ENCODE data around the gene KCTD1.

KCTD1 gene

DNA sequence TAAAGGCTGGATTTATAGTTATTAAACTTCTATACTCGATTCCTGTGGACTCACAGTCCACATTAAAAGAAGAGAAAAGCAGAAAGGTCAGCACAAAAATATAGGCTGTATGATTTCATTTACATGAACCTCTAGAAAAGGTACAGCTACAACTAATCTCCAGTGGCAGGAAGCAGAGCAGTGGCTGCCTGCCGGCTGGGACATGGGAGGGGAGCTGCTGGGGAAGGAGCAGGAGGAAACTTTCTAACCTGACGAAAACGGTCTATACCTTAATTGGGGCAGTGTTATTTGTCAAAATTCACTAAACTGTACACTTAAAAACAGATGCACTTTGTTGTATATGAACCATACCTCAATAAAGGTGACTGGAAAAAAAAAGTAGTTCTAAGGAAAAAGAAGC, 26.7 kb downstream of the KCTD1 start:
- no peak for DNase-seq

DNA sequence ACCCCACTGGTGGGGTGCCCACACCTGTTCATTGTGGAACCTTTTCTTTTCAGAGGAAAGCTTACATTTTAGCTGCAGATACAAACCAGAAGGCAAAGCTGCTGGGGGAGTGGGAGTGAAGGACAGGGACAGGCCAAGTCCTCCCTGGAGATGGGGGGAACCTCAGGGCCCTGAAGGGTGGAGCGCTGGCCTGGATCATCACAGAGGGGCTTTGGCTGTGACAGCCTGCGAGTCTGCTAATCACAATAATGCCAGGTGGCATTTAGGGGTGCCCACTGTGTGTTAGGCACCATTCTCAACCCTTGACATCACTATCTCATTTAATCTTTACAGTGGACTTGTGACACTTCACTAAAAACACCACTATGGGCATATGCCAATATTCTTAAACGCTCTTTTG, 27.4 kb downstream of the KCTD1 start:
- no peak for DNase-seq

- DNase-seq, result no peak
These were observed 29.2 kb downstream of the KCTD1 start for GRCh38 chr18:26519114-26519513.

- DNase-seq, result no peak
These were observed 31.4 kb downstream of the KCTD1 start for GRCh38 chr18:26516964-26517363.

DNA sequence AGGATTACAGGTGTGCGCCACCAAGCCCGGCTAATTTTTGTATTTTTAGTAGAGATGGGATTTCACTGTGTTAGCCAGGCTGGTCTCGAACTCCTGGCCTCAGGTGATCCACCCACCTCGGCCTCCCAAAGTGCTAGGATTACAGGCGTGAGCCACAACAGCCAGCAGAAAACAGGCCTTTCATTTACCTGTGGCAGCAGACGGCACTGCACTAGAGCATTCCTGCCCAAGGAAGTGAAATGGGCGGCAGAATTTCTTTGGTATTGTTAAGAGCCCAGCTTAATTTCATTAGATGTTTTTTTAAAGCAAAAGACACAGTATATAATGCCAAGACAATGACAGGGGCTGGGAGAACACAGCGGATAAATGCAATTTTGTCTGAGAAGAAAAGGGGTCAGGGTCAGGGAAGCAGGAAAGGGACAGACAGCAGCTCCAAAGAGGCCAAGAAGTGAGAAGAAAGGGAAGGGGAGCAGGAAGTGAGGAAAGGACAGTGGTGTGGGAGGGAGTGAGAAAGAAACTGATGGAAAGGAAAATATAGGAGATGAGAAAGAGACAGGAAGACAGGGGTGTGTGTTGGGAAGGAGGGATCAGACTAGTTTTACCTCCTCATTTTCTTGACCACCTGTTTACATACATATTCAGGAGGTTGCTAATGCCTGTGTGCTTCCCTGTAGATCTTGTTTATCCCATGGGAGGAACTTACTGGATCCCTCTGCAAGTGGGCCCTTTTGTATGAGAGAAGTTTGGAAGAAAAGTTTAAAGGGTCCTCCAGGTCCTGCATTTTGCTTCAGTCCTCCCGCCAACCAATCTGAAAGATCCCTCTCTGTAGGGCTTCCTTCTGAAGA, 32.5 kb downstream of the KCTD1 start:
- no peak for DNase-seq

- no peak for DNase-seq
These were observed 36.8 kb downstream of the KCTD1 start for GRCh38 chr18:26511339-26512071.

DNA sequence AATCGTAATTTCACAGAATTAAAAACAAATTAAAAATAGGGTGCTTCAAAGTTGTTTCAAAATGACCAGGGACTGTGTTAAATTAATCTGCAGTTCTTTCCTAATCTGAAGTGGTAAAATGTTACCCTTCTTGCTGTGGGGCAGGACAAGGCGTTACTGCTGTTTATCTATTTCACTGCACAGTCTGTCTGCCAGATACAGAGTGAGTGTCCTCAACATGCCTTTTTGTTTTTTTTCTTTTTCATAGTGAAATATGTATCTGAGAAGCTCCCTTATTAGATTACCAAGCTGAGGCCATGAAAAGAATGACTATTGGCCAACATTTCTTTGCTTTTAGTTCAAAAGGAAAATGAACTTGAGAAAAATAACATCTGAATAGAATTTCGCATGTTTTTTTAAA, 38.0 kb downstream of the KCTD1 start:
- DNase-seq, result no peak

- no peak for DNase-seq
These were observed 42.3 kb downstream of the KCTD1 start for GRCh38 chr18:26506012-26506411.

GRCh38 chr18:26504831-26505230, 43.5 kb downstream of the KCTD1 start:
- no peak for DNase-seq

DNA sequence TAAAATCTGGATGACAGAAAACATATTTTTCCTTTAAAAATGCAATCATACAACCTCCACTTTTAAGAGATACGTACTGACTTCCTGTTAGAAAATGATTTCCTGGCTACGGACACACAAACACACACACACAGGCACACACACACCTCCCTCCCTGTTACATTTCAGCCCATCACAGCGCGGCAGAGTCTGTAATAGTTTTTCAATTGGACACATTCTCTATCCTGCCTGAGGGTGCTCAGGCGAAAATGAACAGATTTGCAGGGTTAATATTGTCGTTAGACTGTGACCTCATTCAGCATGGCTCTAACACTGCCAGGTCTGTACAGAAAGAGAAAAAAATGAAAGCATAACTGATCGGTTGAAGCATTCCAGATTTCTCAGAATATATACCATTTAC, 45.0 kb downstream of the KCTD1 start:
- DNase-seq, result no peak

DNA sequence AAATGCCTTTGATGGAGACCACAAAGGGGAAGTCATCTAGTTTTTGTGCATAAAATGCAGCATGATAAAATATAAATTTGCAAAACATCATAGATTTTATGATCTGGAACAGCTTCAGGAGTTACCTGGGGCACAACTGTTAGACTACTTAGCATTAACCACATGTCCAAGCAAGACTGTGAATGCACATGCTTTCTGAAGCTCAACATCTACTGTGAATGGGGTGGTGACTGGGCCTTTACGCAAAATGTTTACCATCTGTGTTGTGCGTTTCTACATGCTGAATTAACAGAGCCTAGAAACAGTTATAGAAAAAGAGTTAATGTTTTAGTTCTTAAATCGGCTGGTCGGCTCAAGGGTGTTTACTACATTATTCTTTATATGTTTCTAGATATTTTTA, 45.5 kb downstream of the KCTD1 start:
- no peak for DNase-seq

- no peak for DNase-seq
These were observed 50.5 kb downstream of the KCTD1 start for GRCh38 chr18:26497866-26498265.

DNA sequence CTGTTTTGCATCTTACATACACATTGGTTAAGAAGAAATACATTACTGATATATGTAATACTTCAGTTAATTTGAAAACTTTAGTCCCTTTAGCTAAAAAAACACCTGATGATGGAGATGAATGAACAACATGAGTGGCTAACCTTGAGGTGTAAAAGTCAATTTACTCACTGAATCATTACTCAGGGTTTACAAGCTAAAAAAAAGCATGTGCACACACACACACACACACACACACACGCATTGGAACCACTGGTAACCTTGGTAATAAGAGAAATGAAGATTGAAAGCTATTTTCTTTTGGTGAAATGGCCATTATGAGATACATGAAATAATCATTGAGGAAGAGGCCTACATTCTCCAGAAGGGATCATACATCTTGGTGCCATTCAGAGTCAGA, 51.8 kb downstream of the KCTD1 start:
- no peak for DNase-seq

DNA sequence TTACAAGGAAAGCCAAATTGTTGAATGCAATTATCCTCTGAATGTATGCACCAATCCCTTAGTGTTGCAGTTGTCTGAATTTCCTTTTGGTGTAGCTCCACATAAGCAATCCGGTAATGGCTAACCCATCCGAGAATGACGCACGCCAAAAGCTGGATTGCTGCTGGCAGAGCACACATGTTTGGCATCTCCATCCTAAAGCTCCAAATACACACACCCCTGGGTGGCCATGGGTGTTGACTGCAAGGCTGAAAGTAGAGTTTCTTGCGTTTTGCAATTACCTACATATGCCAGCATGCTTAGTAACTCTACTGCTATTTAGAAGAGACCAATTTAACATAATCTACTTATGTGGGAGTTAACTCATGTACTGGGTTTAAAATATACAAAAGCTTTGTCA, 53.1 kb downstream of the KCTD1 start:
- no peak for DNase-seq

GRCh38 chr18:26493021-26493420, 55.3 kb downstream of the KCTD1 start:
- DNase-seq, result no peak

DNA sequence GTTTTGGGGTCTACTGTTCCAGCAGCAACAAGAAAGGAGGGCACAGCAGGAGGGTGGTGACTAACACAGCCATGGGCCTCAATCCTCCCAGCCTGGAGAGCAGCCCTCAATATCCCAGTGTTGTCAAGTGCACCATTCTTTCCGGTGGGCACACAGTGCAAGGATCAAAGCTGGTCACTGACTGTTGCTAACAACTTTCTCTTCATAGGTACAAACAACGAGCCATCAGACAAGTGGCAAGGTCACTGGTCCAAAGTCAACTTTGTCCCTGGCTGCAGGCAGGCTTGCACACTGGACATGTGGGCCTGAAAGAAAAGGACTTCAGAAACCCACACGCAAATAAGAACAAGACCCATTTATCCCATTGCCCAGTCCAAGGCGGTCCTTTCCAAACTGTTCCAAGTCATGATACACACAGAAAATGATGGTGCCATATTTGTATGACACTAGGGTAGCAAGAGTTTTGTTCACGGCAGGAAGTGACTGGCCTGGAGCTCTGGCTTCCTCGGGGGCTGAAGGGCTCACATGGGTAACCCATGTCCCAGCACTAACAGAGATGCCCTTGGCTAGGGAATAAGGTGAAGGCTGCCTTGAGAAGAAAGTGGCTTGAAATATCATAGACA, 57.0 kb downstream of the KCTD1 start:
- DNase-seq, result no peak

- DNase-seq, result no peak
These were observed 58.5 kb downstream of the KCTD1 start for GRCh38 chr18:26489881-26490280.

GRCh38 chr18:26489191-26489590, 59.2 kb downstream of the KCTD1 start:
- DNase-seq, result no peak

DNA sequence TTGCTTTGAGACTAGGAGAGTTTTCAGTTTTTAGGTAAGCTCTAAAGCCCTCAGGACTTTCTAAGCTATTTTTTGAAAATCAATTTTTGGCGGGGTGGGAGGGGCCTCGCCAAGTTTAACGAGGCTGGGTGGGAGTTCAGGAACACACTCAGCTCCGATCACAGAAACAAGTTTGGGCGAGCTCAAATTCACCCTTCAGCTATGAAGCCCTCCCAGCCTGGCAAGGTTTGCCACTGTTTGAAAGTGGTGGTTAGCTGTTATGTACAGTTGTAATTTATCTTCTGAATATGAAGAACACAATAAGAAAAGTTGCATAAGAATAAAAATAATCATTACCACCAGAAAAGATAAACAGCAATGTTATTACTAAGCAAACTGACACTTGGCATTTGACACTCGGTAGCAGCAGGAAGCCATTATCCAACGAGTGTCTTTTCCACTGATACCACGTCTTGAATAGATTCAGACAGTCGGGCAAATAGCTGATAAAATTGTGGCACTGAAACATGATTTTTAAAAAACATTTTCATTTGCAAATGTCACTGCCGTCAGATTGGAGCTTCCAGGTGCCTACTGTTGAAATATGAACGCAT, 59.8 kb downstream of the KCTD1 start:
- DNase-seq, result no peak

GRCh38 chr18:26487437-26487836, 60.9 kb downstream of the KCTD1 start:
- DNase-seq, result no peak

DNA sequence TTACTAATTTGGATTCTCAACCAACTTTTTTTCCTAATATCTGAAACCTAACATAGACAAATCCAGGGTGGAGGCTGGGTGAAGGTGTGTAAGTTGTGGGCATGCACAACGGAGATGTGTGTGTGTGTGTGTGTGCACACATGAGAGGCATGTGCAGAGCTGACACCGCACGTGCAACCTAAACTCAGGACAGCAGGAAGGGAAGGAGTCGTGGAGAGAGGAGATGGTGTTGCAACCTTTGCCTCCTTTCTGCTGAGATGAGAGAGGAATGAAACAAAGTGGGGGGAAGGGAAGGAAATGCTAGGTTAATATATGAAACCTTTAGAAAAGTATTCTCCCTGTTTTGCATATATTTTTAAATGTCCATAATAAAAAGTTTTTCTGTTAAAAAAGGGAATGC, 64.7 kb downstream of the KCTD1 start:
- DNase-seq, result no peak

DNA sequence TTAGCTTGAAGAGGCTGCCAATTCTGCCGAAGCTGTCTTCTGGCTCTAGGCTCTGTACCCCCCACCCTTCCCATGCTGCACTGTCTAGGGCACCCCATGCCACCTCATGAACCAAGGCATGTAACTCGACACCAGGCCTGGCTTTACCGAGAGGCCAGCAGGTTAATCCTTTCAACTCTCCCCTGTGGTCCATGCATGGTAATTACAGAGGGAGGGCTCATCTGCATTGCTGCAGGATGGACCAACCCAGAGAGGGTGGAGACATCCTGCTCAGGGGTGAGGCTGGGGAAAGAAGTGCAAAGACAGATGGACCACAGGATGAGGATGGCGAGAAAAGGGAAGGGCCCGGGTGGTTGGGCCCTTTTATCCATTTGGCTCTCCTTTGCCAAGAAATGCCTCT, 65.8 kb downstream of the KCTD1 start:
- DNase-seq, result no peak

All from activated gamma-delta T cell (primary cell).